Measurements from ENCODE around the gene ADRM1.

The ADRM1 gene

DNA sequence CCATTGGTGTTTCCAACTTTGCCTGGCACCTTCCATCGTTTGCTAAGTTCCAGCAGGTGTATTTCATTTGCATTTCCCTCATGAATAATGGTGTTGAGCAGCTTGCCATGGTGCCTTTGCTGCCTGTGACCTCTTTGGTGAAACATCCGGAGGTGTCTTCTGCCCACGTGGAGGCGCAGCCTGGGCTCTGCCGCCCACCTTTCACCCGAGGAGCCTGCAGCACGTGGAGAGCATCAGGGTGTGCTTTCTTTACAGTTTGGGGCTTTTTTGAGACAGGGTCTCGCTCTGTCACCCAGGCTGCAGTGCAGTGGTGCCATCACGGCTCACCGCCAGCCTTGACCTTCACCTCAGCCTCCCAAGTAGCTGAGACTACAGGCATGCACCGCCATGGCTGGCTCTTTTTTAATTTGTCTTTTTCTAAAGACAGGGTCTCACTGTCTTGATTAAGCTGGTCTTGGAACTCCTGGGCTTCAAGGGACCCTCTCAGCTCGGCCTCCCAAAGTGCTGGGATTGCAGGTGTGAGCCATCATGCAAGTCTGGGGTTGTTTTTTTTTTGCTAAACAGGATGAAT, 3.0 kb upstream of the ADRM1 start:
- no peak for FAIRE-seq

DNA sequence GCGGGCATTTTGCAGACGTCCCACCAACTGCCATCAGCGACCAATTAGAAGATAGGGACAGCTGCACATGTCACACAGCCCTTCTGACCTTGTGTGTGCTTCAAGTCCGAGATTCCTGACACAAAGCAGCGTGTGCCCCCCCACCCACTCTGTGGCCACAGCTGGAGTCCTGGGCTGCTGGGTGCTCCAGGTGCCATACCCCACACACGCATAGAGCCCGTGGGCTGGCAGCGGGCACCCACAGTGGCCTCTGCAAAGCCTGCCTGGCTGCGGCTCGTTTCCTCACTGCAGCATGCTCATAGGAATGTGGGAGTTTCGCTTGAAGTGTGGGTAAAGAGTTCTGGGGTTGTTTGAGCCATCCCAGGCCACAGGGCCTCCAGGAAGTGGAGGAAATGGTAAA, 2.5 kb upstream of the ADRM1 start:
- FAIRE-seq = no peak

DNA sequence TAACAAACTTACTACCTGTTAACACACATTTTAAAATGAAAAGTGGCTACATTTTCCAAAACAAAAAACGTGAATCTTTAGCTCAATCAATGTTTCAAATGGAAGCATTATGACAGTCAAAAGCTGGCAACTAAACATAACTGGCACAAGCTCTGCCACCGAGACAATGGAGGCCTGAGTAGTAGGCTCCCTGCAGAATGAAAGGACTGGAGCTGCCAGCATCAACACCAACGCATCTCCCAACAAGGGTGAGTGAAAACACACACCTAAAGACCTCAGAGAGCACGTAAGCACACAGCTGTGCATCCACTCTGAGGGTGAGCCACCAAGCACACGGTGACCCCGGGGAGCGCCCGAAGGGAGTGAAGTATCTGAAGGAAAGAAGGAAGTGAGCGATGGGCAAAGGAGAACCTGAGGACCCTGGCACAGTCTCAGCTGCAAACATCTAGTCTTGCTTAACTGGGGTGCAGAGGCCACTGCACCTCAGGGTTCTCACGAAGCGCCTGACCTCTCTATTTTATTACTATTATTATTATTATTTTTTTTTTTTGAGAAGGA, 1.6 kb upstream of the ADRM1 start:
- no peak for FAIRE-seq

DNA sequence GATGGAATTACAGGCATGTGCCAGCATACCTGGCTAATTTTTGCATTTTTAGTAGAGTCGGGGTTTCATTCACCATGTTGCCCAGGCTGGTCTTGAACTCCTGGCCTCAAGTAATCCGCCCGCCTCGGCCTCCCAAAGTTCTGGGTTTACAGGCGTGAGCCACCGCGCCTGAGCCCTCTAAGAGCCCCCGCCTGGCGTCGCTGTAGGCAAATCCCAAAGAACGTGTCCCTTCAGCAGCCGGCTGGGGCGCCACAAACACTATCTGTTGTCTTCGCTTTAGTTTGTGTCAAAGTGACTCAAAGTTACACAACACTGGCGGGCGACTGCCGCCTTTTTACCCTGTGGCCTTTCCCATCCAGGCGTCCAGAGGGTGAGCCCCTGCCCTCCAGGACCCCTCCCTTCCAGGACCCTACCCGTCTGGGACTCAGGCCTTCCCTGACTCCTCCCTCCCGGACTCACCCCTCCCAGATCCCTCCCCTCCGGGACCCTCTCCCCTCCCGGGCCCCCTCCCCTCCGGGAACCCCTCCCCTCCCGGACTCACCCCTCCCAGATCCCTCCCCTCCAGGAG, 940 bp upstream of the ADRM1 start:
- no peak for FAIRE-seq

DNA sequence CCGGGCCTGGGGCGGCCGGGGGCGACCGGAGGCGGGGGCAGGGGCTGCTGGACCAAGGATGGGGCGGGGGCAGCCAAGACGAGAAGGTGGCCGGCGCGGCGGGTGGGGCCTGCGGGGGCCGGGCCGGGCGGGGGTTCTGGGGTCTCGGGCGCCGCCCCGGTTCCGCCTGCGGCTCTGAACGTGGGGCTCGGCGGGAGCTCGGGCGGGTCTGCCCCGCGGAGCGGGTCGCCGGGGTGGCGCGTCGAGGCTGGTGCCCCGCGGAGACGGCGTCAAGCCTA, 204 bp downstream of the ADRM1 start:
- no peak for FAIRE-seq

DNA sequence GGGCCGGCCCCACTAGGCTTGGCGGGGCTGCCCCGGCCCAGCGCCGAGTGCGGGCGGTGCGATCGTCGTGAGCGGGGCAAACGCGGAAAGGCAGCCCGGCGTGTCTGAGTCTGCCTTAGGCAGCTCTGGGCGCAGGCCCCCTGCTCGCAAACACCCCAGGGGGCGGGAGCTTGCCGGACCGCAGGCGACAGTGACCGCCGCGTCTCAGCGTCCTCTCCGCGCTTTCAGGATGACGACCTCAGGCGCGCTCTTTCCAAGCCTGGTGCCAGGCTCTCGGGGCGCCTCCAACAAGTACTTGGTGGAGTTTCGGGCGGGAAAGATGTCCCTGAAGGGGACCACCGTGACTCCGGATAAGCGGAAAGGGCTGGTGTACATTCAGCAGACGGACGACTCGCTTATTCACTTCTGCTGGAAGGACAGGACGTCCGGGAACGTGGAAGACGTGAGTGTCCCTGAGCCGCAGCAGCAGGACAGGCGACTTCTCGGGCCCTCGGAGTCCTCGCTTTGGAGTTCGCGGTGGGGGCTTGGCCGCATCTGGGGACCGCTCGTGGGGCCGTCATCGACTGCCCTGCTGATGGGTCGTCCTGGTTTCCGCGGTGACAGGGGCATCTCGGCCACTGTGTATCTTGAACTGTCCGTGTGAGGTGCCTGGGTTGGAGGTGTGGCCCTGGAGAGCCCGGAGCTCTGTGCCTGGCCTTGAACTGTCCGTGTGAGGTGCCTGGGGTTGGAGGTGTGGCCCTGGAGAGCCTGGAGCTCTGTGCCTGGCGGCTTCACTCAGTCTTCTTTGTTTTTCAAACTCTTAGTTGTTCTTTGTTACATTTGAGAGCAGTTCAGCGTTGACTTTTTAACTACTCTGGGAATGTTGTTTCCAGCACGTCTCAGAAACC, 786 bp downstream of the ADRM1 start:
- FAIRE-seq = no peak

DNA sequence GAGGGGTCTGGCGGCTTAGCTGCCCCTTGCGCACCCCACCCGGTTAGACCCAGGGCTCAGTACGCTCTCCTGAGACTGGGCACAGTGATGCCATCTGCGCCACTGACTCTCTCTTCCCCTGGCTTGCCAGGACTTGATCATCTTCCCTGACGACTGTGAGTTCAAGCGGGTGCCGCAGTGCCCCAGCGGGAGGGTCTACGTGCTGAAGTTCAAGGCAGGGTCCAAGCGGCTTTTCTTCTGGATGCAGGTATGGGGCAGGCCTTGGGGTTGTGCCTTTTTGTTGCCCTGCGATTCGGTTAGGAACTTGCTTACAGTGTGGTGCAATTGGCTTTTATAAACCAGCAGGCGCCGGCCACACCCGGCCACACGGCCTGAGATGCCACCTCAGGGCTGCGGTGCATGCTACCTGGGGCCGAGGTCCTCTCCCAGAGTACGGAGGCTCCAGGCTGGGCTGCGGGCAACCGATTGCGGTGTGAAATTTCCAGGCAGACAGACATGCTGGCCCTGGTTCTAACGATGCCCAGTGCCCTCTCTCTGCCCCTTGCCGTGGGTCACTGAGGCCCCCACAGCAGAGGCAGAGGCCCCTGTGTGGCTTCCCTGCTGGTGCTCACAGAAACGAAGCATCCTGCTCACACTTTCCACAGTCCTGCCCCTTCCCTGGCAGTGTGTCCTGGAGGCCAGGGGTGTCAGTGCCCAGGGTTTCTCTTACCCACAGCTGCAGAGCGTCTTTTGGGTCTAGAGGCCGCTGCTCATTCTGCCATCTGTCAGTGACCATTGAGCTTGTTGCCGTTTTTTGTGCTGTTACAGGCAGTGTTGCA, 1.7 kb downstream of the ADRM1 start:
- no peak for FAIRE-seq

DNA sequence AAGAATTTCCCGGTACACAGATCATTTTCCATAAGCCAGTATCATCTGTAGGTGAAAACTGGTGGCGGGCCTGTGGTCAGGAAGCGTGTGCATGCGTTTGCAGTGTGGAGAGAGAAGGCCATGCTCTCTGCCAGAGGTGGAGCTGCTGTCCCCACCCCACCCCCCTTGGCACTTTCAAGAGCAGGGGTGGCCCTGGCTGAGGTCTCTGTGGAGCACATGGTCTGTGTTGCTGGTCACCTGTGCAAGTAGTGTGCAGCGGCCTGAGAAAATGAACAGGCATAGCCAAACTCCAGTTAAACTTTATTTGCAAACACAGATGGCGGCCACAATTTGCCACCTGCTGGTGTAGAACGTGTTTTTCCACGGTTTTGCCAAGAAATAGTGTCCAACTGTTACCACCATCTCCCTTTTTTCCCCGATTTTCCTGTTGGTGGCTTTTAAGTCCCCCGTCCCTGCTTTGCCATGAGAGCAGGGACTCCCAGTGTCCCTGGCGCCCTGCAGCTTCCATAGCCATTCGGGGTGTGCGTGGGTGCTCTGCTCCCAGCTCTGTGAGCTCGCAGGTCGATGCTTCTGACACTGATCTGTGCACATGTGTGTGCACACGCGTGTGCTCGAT, 2.5 kb downstream of the ADRM1 start:
- FAIRE-seq = no peak

DNA sequence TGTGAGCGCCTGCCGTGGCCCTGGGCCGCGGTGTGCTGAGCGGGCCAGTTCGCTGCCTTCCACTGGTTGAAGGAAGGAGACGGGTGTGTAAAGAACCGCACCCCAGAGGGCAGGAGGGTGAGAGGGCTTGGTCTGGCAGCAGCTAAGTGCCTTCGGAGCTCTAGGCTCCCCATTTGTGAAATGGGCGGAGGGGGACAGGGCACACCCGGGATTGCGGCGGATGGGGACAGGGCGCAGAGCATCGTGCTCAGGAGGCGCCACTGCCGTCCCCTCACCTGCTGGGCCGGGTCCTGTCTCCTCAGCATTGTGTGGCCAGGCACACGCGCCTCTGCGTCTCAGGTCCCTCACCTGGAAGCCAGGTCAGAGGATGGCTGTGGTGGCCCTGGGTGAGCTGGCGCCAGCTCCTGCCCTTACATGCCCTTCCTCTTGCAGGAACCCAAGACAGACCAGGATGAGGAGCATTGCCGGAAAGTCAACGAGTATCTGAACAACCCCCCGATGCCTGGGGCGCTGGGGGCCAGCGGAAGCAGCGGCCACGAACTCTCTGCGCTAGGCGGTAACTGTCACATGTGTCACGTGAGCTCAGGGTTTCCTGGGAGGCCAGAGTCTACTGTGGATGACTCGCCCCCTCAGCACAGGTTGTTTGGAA, 3.1 kb downstream of the ADRM1 start:
- FAIRE-seq = no peak

DNA sequence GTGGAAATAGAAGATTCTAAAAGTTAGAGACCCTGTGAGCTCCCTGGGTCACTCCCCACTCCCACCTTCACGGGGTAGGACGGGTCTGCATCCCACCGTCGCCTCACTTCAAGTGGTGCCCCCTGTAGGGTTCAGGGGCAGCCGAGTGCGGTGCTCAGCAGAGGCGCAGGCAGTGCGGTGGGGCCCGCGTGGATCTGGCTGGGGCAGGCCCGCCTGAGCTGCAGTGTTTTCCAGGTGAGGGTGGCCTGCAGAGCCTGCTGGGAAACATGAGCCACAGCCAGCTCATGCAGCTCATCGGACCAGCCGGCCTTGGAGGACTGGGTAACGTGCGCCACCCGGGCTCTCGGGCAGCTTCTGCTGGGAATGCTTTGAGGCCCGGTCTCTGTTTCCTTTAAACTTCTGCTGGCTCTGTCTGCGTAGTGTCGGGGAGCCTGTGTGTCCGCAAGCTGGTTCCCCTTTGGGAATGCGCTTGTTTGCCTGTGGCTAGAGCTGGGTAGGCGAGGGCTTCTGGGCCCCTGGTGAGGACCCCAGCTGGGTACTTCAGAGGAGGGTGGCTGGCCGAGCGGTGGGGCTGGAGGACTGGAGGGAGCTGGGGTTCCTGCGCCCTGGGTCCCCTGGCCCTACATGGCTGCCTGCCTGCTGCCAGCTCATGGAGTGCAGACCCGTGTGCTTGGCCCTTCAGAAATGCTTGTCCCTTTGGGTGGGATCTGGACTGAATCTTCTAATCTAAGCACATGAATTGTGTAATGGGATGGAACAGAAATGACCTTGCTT, 3.8 kb downstream of the ADRM1 start:
- no peak for FAIRE-seq

DNA sequence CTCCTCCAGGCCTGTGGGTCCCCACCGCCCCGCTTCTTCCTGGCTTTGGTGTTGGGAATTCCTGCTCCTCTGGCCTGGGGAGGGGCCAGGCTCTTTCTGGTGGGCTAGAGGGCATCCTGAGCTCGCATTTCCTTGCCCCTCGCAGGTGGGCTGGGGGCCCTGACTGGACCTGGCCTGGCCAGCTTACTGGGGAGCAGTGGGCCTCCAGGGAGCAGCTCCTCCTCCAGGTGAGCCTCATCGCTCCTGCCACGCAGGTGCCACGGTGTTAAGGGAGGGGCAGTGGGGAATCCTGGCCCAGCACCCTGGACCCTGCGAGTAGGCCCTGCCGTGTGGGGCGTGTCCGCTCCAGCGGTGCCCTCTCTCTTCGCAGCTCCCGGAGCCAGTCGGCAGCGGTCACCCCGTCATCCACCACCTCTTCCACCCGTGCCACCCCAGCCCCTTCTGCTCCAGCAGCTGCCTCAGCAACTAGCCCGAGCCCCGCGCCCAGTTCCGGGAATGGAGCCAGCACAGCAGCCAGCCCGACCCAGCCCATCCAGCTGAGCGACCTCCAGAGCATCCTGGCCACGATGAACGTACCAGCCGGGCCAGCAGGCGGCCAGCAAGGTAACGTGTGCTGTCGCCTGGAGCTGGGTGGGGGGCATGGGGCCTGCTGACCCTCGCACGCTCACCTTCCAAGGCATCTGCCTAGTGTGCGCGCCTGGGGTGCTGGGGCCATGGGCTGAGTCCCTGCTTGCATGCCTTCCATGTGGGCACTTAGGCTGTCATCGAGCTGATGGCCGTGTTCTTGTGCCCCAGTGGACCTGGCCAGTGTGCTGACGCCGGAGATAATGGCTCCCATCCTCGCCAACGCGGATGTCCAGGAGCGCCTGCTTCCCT, 4.7 kb downstream of the ADRM1 start:
- no peak for FAIRE-seq

DNA sequence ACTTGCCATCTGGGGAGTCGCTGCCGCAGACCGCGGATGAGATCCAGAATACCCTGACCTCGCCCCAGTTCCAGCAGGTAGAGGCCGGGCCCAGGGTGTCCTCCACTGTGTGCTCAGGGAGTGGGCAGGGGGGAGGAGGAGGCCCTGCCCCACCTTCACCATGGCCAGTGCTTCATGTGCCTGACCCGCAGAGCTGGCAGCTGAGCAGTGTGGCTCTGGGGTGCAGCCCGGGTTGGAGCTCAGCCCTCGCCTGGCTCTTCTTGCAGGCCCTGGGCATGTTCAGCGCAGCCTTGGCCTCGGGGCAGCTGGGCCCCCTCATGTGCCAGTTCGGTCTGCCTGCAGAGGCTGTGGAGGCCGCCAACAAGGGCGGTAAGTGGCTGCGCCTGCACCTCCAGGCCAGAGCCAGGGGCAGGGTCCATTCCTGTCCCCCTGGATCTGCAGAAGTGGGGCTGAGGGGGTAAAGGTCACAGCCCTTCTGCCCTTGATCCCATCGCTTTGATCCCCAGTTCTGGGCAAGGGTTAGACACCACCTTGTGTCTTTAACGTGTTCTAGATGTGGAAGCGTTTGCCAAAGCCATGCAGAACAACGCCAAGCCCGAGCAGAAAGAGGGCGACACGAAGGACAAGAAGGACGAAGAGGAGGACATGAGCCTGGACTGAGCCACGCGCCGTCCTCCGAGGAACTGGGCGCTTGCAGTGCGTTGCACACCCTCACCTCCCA, 5.5 kb downstream of the ADRM1 start:
- FAIRE-seq = no peak

DNA sequence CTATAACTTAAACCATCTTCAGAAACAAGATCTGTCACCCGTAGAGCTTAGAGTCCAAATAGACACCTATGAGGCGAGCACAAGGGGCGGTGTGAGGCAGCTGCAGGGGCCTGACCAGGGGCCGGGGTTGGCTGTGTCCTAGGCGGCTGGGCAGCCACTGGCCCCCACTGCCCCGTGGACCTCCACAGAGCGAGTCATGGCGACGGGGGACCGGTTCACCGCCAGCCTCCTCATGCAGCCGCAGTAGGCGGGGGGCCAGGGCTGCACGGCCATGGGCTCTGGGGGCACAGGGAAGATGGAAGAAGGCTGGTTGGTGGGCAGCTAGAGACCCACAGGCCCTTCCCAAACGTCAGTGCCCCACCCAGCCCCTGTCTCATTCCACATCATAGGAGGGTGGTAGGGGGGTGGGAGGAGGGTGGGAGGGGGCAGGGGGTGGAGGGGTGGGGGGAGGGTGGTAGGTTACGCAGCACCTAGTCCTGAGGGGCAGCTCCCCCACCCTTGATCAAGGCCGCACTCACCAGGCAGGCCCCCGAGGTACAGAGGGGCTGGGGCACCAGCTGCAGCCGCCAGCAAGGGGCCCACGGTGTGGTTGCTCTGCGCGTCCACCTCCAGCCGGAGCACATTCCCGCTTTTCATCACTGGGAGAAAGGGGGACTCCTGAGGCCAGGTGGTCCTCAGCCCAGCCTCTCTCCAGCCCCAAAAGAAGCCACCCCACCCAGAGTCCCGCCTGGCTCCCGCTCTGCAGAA, 6.6 kb downstream of the ADRM1 start:
- no peak for FAIRE-seq

DNA sequence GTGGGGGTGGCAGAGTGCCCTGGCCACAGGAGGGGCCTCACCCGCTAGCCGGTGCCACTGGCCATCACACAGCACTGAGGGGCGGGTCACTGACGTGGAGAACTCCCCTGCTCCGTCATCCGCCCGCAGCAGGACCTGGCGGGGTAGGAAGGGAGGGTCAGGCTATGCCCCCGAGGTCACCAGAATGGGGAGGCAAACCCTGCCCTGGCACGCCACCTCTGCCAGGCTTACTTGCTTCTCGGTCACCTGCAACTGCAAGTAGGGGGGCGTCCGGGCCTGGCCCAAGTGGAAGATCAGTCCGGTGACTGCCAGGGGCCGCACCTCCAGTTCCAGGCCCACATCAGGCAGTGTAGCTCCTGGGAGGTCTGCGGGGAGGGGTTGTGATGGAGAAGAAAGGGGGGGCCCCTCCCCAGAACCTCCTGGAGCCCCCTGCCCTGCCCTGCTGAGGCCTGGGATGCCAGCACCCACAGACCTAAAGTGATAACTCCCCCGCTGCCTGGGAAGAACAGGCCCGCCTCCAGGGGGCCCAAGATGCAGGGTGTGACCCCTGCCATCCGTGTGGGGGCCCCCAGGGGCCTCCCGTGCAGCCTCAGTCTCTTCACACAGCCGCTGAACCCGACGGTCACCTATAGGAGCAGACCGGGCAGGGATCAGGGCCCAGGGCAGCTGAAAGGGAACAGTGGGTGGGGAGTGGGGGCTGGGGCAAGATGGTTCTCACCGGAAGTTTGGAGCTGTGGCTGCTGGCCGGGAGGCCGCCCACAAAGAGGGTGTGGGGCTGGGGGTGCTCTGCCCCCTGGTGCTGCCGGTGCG, 7.4 kb downstream of the ADRM1 start:
- FAIRE-seq = no peak

DNA sequence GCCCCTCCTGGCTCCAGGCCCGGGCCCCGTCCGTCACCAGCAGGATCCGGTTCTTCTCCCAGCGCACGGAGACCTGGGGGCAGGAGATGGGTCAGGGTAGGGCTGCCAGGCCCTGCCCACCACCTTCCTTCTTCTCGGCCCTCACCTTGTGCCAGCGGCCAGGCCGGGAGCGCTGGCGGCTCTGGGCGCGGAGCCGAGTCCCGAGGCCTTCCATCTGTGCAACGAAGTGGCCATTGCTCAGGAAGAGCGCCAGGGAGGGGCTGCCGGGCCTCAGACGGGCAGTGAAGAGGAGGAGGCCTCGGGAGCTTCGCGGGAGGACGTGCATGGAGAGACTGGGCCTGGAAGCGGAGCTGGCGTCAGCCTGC, 7.9 kb downstream of the ADRM1 start:
- no peak for FAIRE-seq

DNA sequence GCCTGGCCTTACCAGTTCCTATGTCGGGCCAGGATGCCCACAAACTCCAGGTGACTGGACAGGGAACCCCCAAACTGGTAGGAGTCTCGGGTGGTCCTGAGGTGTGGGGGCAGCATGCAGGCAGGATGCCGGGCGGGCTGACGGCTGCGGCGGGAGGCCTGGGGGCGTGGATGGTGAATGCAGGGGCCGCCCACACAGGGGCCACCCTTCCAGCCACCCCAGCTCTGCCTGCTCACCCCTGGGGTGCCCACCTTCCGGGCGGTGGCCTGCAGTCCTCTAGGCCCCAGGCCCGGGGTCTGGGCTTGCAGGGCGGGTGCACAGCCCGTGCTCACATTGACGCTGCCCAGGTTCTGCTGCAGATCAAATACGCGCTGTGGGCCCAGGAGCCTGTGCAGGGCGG, 8.4 kb downstream of the ADRM1 start:
- no peak for FAIRE-seq

DNA sequence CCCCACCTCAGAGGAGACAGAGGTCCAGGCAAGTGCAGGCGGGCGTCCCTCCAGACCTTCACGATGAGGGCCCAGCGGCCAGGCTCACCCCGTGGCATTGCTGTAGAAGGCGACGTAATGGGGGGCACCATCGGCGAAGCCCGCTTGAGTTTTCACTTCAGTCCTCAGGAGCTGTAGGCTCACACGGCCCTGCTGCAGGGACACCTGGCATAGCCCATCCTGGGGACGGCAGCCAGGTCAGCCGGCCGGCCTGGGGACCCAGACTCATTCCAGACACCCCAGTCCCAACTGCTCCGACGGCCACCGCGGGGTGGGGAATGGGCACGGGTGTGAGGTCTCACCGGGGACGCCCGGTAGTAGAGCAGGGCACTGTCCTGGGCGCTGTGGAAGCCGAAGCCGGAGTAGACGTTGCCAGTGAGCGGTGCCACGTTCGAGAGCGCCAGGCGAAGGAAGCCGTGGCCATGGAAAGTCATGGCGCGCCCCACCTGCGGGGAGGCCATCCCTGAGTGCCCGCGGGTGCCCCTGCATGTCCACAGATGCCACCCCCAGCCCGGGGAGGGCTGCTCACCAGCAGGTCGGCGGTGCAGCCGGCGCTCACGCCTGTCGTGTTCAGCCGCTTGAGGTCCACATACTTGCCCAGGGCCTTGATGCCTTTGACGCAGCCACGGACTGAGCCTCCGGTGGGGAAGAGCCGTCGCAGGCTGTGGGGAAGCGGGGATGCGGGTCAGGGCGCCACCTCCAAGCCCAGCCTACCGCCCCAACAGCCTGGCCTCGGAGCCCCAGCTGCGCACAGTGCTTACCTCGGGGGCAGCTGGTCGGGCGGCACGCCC, 9.2 kb downstream of the ADRM1 start:
- no peak for FAIRE-seq

DNA sequence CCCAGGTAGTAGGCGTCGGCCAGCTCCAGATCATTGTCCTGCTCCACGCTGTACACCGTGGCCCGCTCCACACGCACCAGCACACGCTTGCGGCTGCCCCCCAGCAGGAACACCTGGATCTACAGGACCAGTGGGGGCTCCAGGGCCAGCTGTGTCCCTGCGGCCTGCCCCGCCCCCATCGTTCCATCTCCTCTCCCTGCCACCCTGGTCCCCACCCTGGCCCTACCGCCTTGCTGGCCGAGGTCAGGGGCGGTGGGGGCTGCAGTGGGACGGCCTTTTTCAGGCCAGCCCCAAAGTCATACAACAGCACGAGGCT, 9.8 kb downstream of the ADRM1 start:
- no peak for FAIRE-seq

All from A204.1 (cell line).